ENCODE data around the gene PLPP6.

DNA sequence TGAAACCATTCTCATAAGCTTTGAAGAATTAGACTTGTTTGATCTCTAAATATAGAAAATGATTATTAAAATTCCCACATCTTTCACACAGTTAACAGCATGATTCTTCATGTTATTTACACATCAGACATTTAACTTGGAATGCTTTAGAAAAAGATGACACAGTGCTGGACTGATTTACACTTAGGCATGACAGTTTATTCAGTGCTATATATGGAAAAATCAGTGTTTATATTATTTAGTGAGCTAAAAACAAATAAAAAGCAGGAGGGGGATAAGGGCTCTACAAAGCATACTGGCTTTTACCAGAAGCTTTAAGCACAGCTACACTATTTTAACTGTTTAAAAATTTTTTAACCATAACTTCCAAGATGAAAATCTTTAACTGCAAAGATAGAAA lies 47.3 kb downstream of the PLPP6 start:
- TF ChIP-seq CTCF (IDR thresholded peaks at IDR 0.05): no peak
- no peak for TF ChIP-seq POLR2A (IDR thresholded peaks at IDR 0.05)
